Fibroblast of pulmonary artery (primary cell): Measurements from ENCODE around the gene ADTRP.
A peak's percentile ranks its signal among the peaks of the same experiment; 100 is the strongest.

Experiments
- DNase-seq: peaks from one replicate; pipeline ENCODE4 v3.0.0-alpha.2; 2010; ENCODE audit warnings: low read depth
- H3K4me3 ChIP-seq: replicated peaks from 2 replicates; pipeline ENCODE4 v1.5.1; 2011; ENCODE audit warnings: low read depth, mild to moderate bottlenecking, control low read depth, low read length, moderate library complexity
- CTCF ChIP-seq: IDR thresholded peaks from 2 replicates; pipeline ENCODE4 v1.5.1; 2011; ENCODE audit warnings: mild to moderate bottlenecking, control low read depth, low read length, inconsistent platforms; ENCODE audit errors: missing control alignments

ADTRP gene

GRCh38 chr6:11778648-11779328 lies at the start of gene ADTRP:
ADTRP (minus strand) TSS chr6:11778803; CDS start chr6:11778759, 44 bp downstream.
- TF ChIP-seq CTCF = no peak
- DNase-seq = no peak
- H3K4me3 ChIP-seq = no peak within 1 kb of the TSS

DNA sequence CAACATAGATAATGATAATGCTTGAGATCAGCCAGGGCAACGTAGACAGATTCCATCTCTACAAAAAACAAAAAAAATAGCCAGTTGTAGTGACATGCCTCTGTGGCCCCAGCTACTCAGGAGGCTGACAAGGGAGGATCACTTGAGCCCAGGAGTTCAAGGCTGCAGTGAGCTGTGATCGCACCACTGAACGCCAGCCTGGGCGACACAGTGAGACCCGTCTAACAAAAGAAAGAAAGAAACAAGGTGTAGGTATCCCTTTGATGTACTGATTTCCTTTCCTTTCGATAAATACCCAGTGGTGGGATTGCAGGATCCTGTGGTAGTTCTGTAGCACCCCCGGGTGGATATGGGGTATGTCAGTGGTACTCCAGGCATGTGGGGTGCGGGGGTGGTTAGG lies 48.2 kb upstream of the ADTRP start:
- no peak for TF ChIP-seq CTCF
- DNase-seq = no peak
- H3K4me3 ChIP-seq = no peak overlapping the region

GRCh38 chr6:11824986-11825385 lies 46.4 kb upstream of the ADTRP start:
- no peak for TF ChIP-seq CTCF
- peak; percentile 34 for DNase-seq
- no peak overlapping the region for H3K4me3 ChIP-seq

DNA sequence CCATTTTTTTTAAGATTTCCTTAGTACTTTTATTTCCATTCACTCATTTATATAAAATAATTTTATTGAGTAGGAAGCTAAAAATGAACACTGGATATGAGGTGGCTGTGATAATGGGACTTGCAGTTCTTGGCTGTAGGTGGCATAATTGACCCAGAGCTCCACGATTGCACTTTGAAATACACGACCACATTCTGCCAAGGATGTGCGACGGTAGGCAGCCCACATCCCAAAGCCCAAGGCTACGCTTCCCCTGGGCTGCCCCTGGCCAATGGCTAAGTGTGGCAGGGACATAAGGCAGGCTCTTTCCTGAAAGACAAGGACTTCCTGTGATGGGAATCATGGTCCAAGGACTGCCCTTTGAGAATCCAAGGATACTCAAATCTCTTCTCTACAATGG lies 43.7 kb upstream of the ADTRP start:
- no peak for TF ChIP-seq CTCF
- H3K4me3 ChIP-seq = no peak overlapping the region
- DNase-seq = no peak

GRCh38 chr6:11821781-11822180 lies 43.2 kb upstream of the ADTRP start:
- DNase-seq = no peak
- H3K4me3 ChIP-seq = no peak overlapping the region
- no peak for TF ChIP-seq CTCF

DNA sequence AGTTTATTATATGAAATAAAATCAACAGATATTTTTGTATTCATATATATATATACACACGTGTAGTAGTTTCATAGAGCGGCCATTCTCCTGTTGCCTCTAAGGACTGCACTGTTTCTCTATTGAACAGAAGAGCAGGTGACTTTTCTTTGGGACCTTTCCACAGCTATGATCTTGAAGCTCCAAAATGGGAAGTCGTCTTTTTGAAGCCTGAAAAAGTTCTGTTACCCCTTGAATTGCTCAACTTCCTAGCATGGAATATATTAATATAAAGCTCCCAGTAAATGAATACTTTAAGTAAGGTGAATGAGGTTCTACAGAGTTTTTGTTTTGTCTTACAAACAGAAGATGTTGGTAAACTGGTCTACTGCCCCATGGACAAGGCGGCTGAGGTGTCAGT lies 42.2 kb upstream of the ADTRP start:
- no peak for DNase-seq
- TF ChIP-seq CTCF = no peak
- no peak overlapping the region for H3K4me3 ChIP-seq

GRCh38 chr6:11819486-11819885 lies 40.9 kb upstream of the ADTRP start:
- TF ChIP-seq CTCF = no peak

More at GRCh38 chr6:11819486-11819885, 40.9 kb upstream of the ADTRP start:
- no peak overlapping the region for H3K4me3 ChIP-seq
- DNase-seq = no peak
